Trophoblast cell (in vitro differentiated cells and primary cell): ENCODE results near the gene SEMA3C.

ENCODE experiments used
- DNase-seq, 2 donors: peaks; one replicate each; pipeline ENCODE4 v3.0.0-alpha.2; 2016
- H2AFZ ChIP-seq: 2 replicates; pipeline ENCODE4 v1.6.1; 2013; ENCODE audit warnings: low read length, moderate library complexity, mild to moderate bottlenecking; ENCODE audit not compliant: insufficient read depth, poor library complexity
- H2AK5ac ChIP-seq: 2 replicates; pipeline ENCODE4 v1.6.1; 2013; ENCODE audit warnings: mild to moderate bottlenecking, low read length
- H2BK120ac ChIP-seq: 2 replicates; pipeline ENCODE4 v1.6.1; 2013; ENCODE audit warnings: low read length, mild to moderate bottlenecking, moderate library complexity; ENCODE audit not compliant: insufficient read depth, poor library complexity
- H2BK12ac ChIP-seq: 2 replicates; pipeline ENCODE4 v1.6.1; 2013; ENCODE audit warnings: mild to moderate bottlenecking, low read length, moderate library complexity
- H2BK5ac ChIP-seq: 2 replicates; pipeline ENCODE4 v1.6.1; 2013; ENCODE audit warnings: low read length, low read depth, moderate library complexity, mild to moderate bottlenecking; ENCODE audit not compliant: poor library complexity
- H3K14ac ChIP-seq: 2 replicates; pipeline ENCODE4 v1.6.1; 2013; ENCODE audit warnings: mild to moderate bottlenecking, low read length
- H3K18ac ChIP-seq: 2 replicates; pipeline ENCODE4 v1.6.1; 2013; ENCODE audit warnings: mild to moderate bottlenecking, low read length
- H3K23ac ChIP-seq: 2 replicates; pipeline ENCODE4 v1.6.1; 2013; ENCODE audit warnings: low read length
- H3K27ac ChIP-seq: 2 replicates; pipeline ENCODE4 v1.5.1; 2013; ENCODE audit warnings: low read depth, mild to moderate bottlenecking, inconsistent platforms, low read length, moderate library complexity
- H3K27me3 ChIP-seq: 2 replicates; pipeline ENCODE4 v1.6.1; 2013; ENCODE audit warnings: inconsistent platforms, mild to moderate bottlenecking, low read length, moderate library complexity; ENCODE audit not compliant: insufficient read depth
- H3K36me3 ChIP-seq, 2 experiments: 1 replicate in 1 of 2; 2 replicates in 1 of 2; pipeline ENCODE4 v1.6.1; 2013; ENCODE audit warnings: low read length in 2 of 2, mild to moderate bottlenecking in 2 of 2, moderate library complexity in 1 of 2; ENCODE audit not compliant: insufficient read depth in 2 of 2, control insufficient read depth in 1 of 2
- H3K4ac ChIP-seq: 2 replicates; pipeline ENCODE4 v1.6.1; 2013; ENCODE audit warnings: low read depth, mild to moderate bottlenecking, low read length, moderate library complexity
- H3K4me1 ChIP-seq, 2 experiments: 1 replicate in 1 of 2; 2 replicates in 1 of 2; pipeline ENCODE4 v1.6.1; 2013; ENCODE audit warnings: low read length in 2 of 2, mild to moderate bottlenecking in 2 of 2, moderate library complexity in 1 of 2; ENCODE audit not compliant: insufficient read depth in 2 of 2, control insufficient read depth in 1 of 2
- H3K4me2 ChIP-seq: 2 replicates; pipeline ENCODE4 v1.6.1; 2013; ENCODE audit warnings: inconsistent platforms, mild to moderate bottlenecking, low read length, moderate library complexity
- H3K4me3 ChIP-seq: 2 replicates; pipeline ENCODE4 v1.5.1; 2013; ENCODE audit warnings: mild to moderate bottlenecking, low read depth, low read length, inconsistent platforms
- H3K79me1 ChIP-seq: one replicate; pipeline ENCODE4 v1.6.1; 2013; ENCODE audit warnings: low read length
- H3K79me2 ChIP-seq: 2 replicates; pipeline ENCODE4 v1.6.1; 2013; ENCODE audit warnings: low read length, mild to moderate bottlenecking; ENCODE audit not compliant: control insufficient read depth, insufficient read depth, poor library complexity
- H3K9ac ChIP-seq: 2 replicates; pipeline ENCODE4 v1.6.1; 2013; ENCODE audit warnings: mild to moderate bottlenecking, low read length
- H3K9me3 ChIP-seq: 2 replicates; pipeline ENCODE4 v1.6.1; 2013; ENCODE audit warnings: low read depth, mild to moderate bottlenecking, control low read depth, inconsistent platforms, low read length; ENCODE audit not compliant: insufficient read depth
- H4K12ac ChIP-seq: 2 replicates; pipeline ENCODE4 v1.6.1; 2013; ENCODE audit warnings: low read depth, mild to moderate bottlenecking, low read length, moderate library complexity
- H4K8ac ChIP-seq: 2 replicates; pipeline ENCODE4 v1.6.1; 2013; ENCODE audit warnings: low read depth, mild to moderate bottlenecking, low read length, moderate library complexity
- H4K91ac ChIP-seq: one replicate; pipeline ENCODE4 v1.6.1; 2013; ENCODE audit warnings: low read depth, mild to moderate bottlenecking, low read length, moderate library complexity
- WGBS: extraction: QIAGEN DNeasy Blood & Tissue Kit; methylation state at CpG from one replicate; pipeline ENCODE4 v1.1.7; 2013; ENCODE audit warnings: missing lambda C conversion rate; ENCODE audit not compliant: insufficient read length, insufficient coverage; ENCODE audit errors: extremely low coverage; 5-methylcytosine and 5-hydroxymethylcytosine counted together

The SEMA3C gene

GRCh38 chr7:80935991-80936780 lies 17.3 kb upstream of the SEMA3C start:
- H3K4me1 ChIP-seq = no peaks in the 10 kb centered on the region

GRCh38 chr7:80934321-80934720 lies 15.5 kb upstream of the SEMA3C start:
- no peak for DNase-seq
- no peak overlapping the region for H2BK120ac ChIP-seq
- no peak overlapping the region for H4K91ac ChIP-seq
- WGBS = 100% methylated on average over 1 of the region's 1 CpG
- no peak overlapping the region for H3K18ac ChIP-seq
- no peak overlapping the region for H3K4ac ChIP-seq
- no peaks in the 10 kb centered on the region for H3K27me3 ChIP-seq
- no peaks in the 10 kb centered on the region for H3K36me3 ChIP-seq
- H3K23ac ChIP-seq = no peak overlapping the region
- no peaks in the 10 kb centered on the region for H3K79me2 ChIP-seq
- no peaks in the 10 kb centered on the region for H3K4me1 ChIP-seq
- H3K4me2 ChIP-seq = no peak overlapping the region
- H2BK12ac ChIP-seq = no peak overlapping the region
- no peaks in the 10 kb centered on the region for H3K79me1 ChIP-seq
- no peak overlapping the region for H3K9ac ChIP-seq
- no peak overlapping the region for H4K8ac ChIP-seq
- H2AK5ac ChIP-seq = no peak overlapping the region
- H3K27ac ChIP-seq = no peak overlapping the region
- no peak overlapping the region for H4K12ac ChIP-seq
- H3K14ac ChIP-seq = no peak overlapping the region
- no peak overlapping the region for H2AFZ ChIP-seq
- H2BK5ac ChIP-seq = no peak overlapping the region
- H3K4me3 ChIP-seq = no peak overlapping the region
- H3K9me3 ChIP-seq = no peaks in the 10 kb centered on the region

More at GRCh38 chr7:80935991-80936780, 17.3 kb upstream of the SEMA3C start:
- H2BK120ac ChIP-seq = no peak overlapping the region
- H3K4ac ChIP-seq = no peak overlapping the region
- H3K36me3 ChIP-seq = no peaks in the 10 kb centered on the region
- no peak overlapping the region for H2BK5ac ChIP-seq
- no peak overlapping the region for H2AFZ ChIP-seq
- no peak overlapping the region for H3K14ac ChIP-seq
- H3K27me3 ChIP-seq = no peaks in the 10 kb centered on the region
- no peak overlapping the region for H2AK5ac ChIP-seq
- DNase-seq = no peak
- H3K27ac ChIP-seq = no peak overlapping the region
- no peak overlapping the region for H3K4me2 ChIP-seq
- H4K91ac ChIP-seq = no peak overlapping the region
- H3K9me3 ChIP-seq = no peaks in the 10 kb centered on the region
- H3K23ac ChIP-seq = no peak overlapping the region
- no peak overlapping the region for H3K9ac ChIP-seq
- no peak overlapping the region for H4K8ac ChIP-seq
- peaks cover 1% of the 10 kb centered on the region for H3K79me1 ChIP-seq
- no peak overlapping the region for H4K12ac ChIP-seq
- H3K4me3 ChIP-seq = no peak overlapping the region
- H2BK12ac ChIP-seq = no peak overlapping the region
- H3K18ac ChIP-seq = no peak overlapping the region
- WGBS = no CpG with 5 or more reads among the region's 5 CpGs
- no peaks in the 10 kb centered on the region for H3K79me2 ChIP-seq

GRCh38 chr7:80932536-80932935 lies 13.7 kb upstream of the SEMA3C start:
- no peak overlapping the region for H2BK120ac ChIP-seq
- H3K4me2 ChIP-seq = no peak overlapping the region
- no peak overlapping the region for H4K8ac ChIP-seq
- no peak overlapping the region for H3K14ac ChIP-seq
- H2BK12ac ChIP-seq = no peak overlapping the region
- H3K23ac ChIP-seq = no peak overlapping the region
- no peak overlapping the region for H3K4me3 ChIP-seq
- no peak overlapping the region for H4K12ac ChIP-seq
- H3K4me1 ChIP-seq = no peaks in the 10 kb centered on the region
- no peak overlapping the region for H2BK5ac ChIP-seq
- H2AFZ ChIP-seq = no peak overlapping the region
- H2AK5ac ChIP-seq = no peak overlapping the region
- H3K79me1 ChIP-seq = no peaks in the 10 kb centered on the region
- H3K18ac ChIP-seq = no peak overlapping the region
- H3K36me3 ChIP-seq = no peaks in the 10 kb centered on the region
- H3K4ac ChIP-seq = no peak overlapping the region
- no peak overlapping the region for H3K9ac ChIP-seq
- no peaks in the 10 kb centered on the region for H3K79me2 ChIP-seq
- no peaks in the 10 kb centered on the region for H3K9me3 ChIP-seq
- no peak overlapping the region for H3K27ac ChIP-seq
- no peak overlapping the region for H4K91ac ChIP-seq
- DNase-seq = no peak
- no peaks in the 10 kb centered on the region for H3K27me3 ChIP-seq

GRCh38 chr7:80929619-80930018 lies 10.8 kb upstream of the SEMA3C start:
- H2BK12ac ChIP-seq = no peak overlapping the region
- H3K18ac ChIP-seq = no peak overlapping the region
- H3K9ac ChIP-seq = no peak overlapping the region
- H3K27ac ChIP-seq = no peak overlapping the region
- no peak overlapping the region for H4K91ac ChIP-seq
- H3K4me1 ChIP-seq = no peaks in the 10 kb centered on the region
- no peak for DNase-seq
- H3K9me3 ChIP-seq = no peaks in the 10 kb centered on the region
- no peaks in the 10 kb centered on the region for H3K79me2 ChIP-seq
- H4K12ac ChIP-seq = no peak overlapping the region
- H3K4me2 ChIP-seq = no peak overlapping the region
- H2BK120ac ChIP-seq = no peak overlapping the region
- H3K23ac ChIP-seq = no peak overlapping the region
- no peak overlapping the region for H3K4ac ChIP-seq
- no peak overlapping the region for H3K4me3 ChIP-seq
- no peak overlapping the region for H2AFZ ChIP-seq
- WGBS = no CpG with 5 or more reads among the region's 3 CpGs
- H2BK5ac ChIP-seq = no peak overlapping the region
- H3K79me1 ChIP-seq = no peaks in the 10 kb centered on the region
- no peaks in the 10 kb centered on the region for H3K27me3 ChIP-seq
- no peak overlapping the region for H4K8ac ChIP-seq
- no peak overlapping the region for H2AK5ac ChIP-seq
- H3K36me3 ChIP-seq = no peaks in the 10 kb centered on the region
- no peak overlapping the region for H3K14ac ChIP-seq
